Parathyroid adenoma (tissue), 2 donors: ENCODE measurements around the gene NUTM1.

Experiments
- H2AFZ ChIP-seq: fragments of 300-600 bp; sonication (generic); one replicate; pipeline ENCODE4 v1.7.0; 2017; ENCODE audit warnings: antibody characterized with exemption, mild to moderate bottlenecking
- H3K27ac ChIP-seq: fragments of 300-600 bp; sonication (generic); one replicate; pipeline ENCODE4 v1.7.0; 2017
- H3K27me3 ChIP-seq: fragments of 300-600 bp; sonication (generic); one replicate; pipeline ENCODE4 v1.7.0; 2017; ENCODE audit warnings: low read length; ENCODE audit not compliant: control insufficient read depth, insufficient read depth
- H3K36me3 ChIP-seq: fragments of 300-600 bp; sonication (generic); one replicate; pipeline ENCODE4 v1.7.0; 2017; ENCODE audit warnings: low read length; ENCODE audit not compliant: control insufficient read depth, insufficient read depth
- H3K4me1 ChIP-seq: fragments of 300-600 bp; sonication (generic); one replicate; pipeline ENCODE4 v1.7.0; 2017; ENCODE audit warnings: control low read depth
- H3K4me2 ChIP-seq: fragments of 300-600 bp; sonication (generic); one replicate; pipeline ENCODE4 v1.7.0; 2017; ENCODE audit warnings: low read length
- H3K4me3 ChIP-seq: fragments of 300-600 bp; sonication (generic); one replicate; pipeline ENCODE4 v1.7.0; 2017; ENCODE audit warnings: low read depth, low read length
- H3K79me2 ChIP-seq: fragments of 300-600 bp; sonication (generic); one replicate; pipeline ENCODE4 v1.7.0; 2017; ENCODE audit warnings: control low read depth
- H3K9ac ChIP-seq: fragments of 300-600 bp; sonication (generic); one replicate; pipeline ENCODE4 v1.7.0; 2017; ENCODE audit warnings: mild to moderate bottlenecking
- H3K9me3 ChIP-seq: fragments of 300-600 bp; sonication (generic); one replicate; pipeline ENCODE4 v1.7.0; 2017; ENCODE audit warnings: low read length; ENCODE audit not compliant: control insufficient read depth
- CTCF ChIP-seq: fragments of 300-600 bp; sonication (generic); IDR thresholded peaks from one replicate; pipeline ENCODE4 v1.7.0; 2017; ENCODE audit warnings: antibody characterized with exemption, mild to moderate bottlenecking
- donor health status: primary hyperparathyroidism.

Gene NUTM1

GRCh38 chr15:34336231-34336990 lies 6.7 kb upstream of the NUTM1 start:
- no peaks in the 10 kb centered on the region for H3K27me3 ChIP-seq
- H3K4me3 ChIP-seq: peak overlapping the region; percentile 76
- no peaks in the 10 kb centered on the region for H3K4me1 ChIP-seq
- H3K9me3 ChIP-seq: no peaks in the 10 kb centered on the region
- H3K36me3 ChIP-seq: no peaks in the 10 kb centered on the region
- H3K27ac ChIP-seq: no peak overlapping the region
- no peak overlapping the region for H3K9ac ChIP-seq
- H3K4me2 ChIP-seq: peak overlapping the region; percentile 86
- H2AFZ ChIP-seq: peak overlapping the region; percentile 91
- TF ChIP-seq CTCF: no peak
- H3K79me2 ChIP-seq: no peaks in the 10 kb centered on the region

- H3K4me2 ChIP-seq: peak overlapping the region; percentile 86
- H3K79me2 ChIP-seq: no peaks in the 10 kb centered on the region
- H3K4me1 ChIP-seq: no peaks in the 10 kb centered on the region
- no peaks in the 10 kb centered on the region for H3K9me3 ChIP-seq
- H3K27me3 ChIP-seq: no peaks in the 10 kb centered on the region
- TF ChIP-seq CTCF: no peak
- H2AFZ ChIP-seq: peak overlapping the region; percentile 91
- H3K9ac ChIP-seq: no peak overlapping the region
- no peaks in the 10 kb centered on the region for H3K36me3 ChIP-seq
- H3K27ac ChIP-seq: peak overlapping the region; percentile 61
- H3K4me3 ChIP-seq: peak overlapping the region; percentile 76
Measured at GRCh38 chr15:34336991-34337556, 6.0 kb upstream of the NUTM1 start.

- peak within 1 kb of the TSS; percentile 91 for H2AFZ ChIP-seq
- H3K36me3 ChIP-seq: no peaks in the 10 kb centered on the region
- no peak for TF ChIP-seq CTCF
- no peaks in the 10 kb centered on the region for H3K4me1 ChIP-seq
- no peaks in the 10 kb centered on the region for H3K27me3 ChIP-seq
- H3K4me2 ChIP-seq: peak within 1 kb of the TSS; percentile 86
- H3K9me3 ChIP-seq: no peaks in the 10 kb centered on the region
- peak within 1 kb of the TSS; percentile 76 for H3K4me3 ChIP-seq
- no peak within 1 kb of the TSS for H3K9ac ChIP-seq
- H3K79me2 ChIP-seq: no peaks in the 10 kb centered on the region
- peak within 1 kb of the TSS; percentile 61 for H3K27ac ChIP-seq
Measured at GRCh38 chr15:34337557-34338306, 5.4 kb upstream of the NUTM1 start, which contains the start of gene SLC12A6. TSS of gene SLC12A6 (minus strand) at chr15:34337781. CDS start at chr15:34336680, 1,101 bp downstream.

- no peak for TF ChIP-seq CTCF
- H3K9ac ChIP-seq: no peak overlapping the region
- no peaks in the 10 kb centered on the region for H3K27me3 ChIP-seq
- H3K4me1 ChIP-seq: no peaks in the 10 kb centered on the region
- H3K4me2 ChIP-seq: peak overlapping the region; percentile 74
- no peaks in the 10 kb centered on the region for H3K36me3 ChIP-seq
- peak overlapping the region; percentile 91 for H2AFZ ChIP-seq
- H3K4me3 ChIP-seq: peak overlapping the region; percentile 76
- no peaks in the 10 kb centered on the region for H3K9me3 ChIP-seq
- no peak overlapping the region for H3K27ac ChIP-seq
- no peaks in the 10 kb centered on the region for H3K79me2 ChIP-seq
Measured at GRCh38 chr15:34338347-34338746, 4.8 kb upstream of the NUTM1 start.
